GM23338 (cell line): Measurements from ENCODE around the gene TPK1. TPM values are rescaled to one million over a fixed set of nuclear protein-coding genes. Genes with fewer than 3 reads are reported as not detected.

Source experiments
- ATAC-seq: fragments of 200-7000 bp; cut with Tn5 transposase; 3 replicates; pipeline ENCODE4 v1.9.1; 2020
- DNase-seq: peaks from one replicate; pipeline ENCODE4 v3.0.0-alpha.2; 2015; ENCODE audit warnings: low spot score
- H2AFZ ChIP-seq: fragments of 200-600 bp; sonication (generic); 2 replicates; pipeline ENCODE4 v1.8.0; 2016; ENCODE audit warnings: antibody characterized with exemption, mild to moderate bottlenecking, moderate library complexity
- H3F3A ChIP-seq: fragments of 200-600 bp; sonication (generic); replicated peaks from 2 replicates; pipeline ENCODE4 v1.8.0; 2017; ENCODE audit warnings: antibody characterized with exemption, mixed run types, low read depth
- H3K27ac ChIP-seq: fragments of 200-600 bp; sonication (generic); 2 replicates; pipeline ENCODE4 v1.6.1; 2016; ENCODE audit warnings: low read depth
- H3K27me3 ChIP-seq: fragments of 200-600 bp; sonication (generic); 2 replicates; pipeline ENCODE4 v1.8.0; 2016; ENCODE audit warnings: mild to moderate bottlenecking, mixed run types, moderate library complexity; ENCODE audit not compliant: insufficient read depth
- H3K36me3 ChIP-seq: fragments of 200-600 bp; sonication (generic); 2 replicates; pipeline ENCODE4 v1.8.0; 2016; ENCODE audit warnings: mild to moderate bottlenecking; ENCODE audit not compliant: insufficient read depth
- H3K4me1 ChIP-seq: fragments of 200-600 bp; sonication (generic); 2 replicates; pipeline ENCODE4 v1.8.0; 2016; ENCODE audit warnings: mild to moderate bottlenecking, moderate library complexity; ENCODE audit not compliant: insufficient read depth
- H3K4me2 ChIP-seq: fragments of 200-600 bp; sonication (generic); 2 replicates; pipeline ENCODE4 v1.7.1; 2017; ENCODE audit warnings: mixed run types
- H3K4me3 ChIP-seq: fragments of 200-600 bp; sonication (generic); 2 replicates; pipeline ENCODE4 v1.6.1; 2016; ENCODE audit warnings: mixed run types
- H3K79me2 ChIP-seq: fragments of 200-600 bp; sonication (generic); replicated peaks from 2 replicates; pipeline ENCODE4 v1.8.0; 2017; ENCODE audit warnings: mild to moderate bottlenecking; ENCODE audit not compliant: insufficient read depth
- H3K9me2 ChIP-seq: fragments of 200-600 bp; sonication (generic); 2 replicates; pipeline ENCODE4 v1.8.0; 2017; ENCODE audit not compliant: insufficient read depth
- H4K20me1 ChIP-seq: fragments of 200-600 bp; sonication (generic); replicated peaks from 2 replicates; pipeline ENCODE4 v1.8.0; 2017; ENCODE audit warnings: mild to moderate bottlenecking; ENCODE audit not compliant: insufficient read depth
- H3K27ac Mint-ChIP-seq: 2 replicates; pipeline ENCODE4 v1.8.0; 2020; ENCODE audit warnings: inconsistent platforms, mild to moderate bottlenecking, moderate library complexity, mixed read lengths
- H3K27me3 Mint-ChIP-seq: 3 replicates; pipeline ENCODE4 v1.8.0; 2022; ENCODE audit warnings: low read depth, mild to moderate bottlenecking, moderate library complexity, mixed read lengths, inconsistent platforms; ENCODE audit not compliant: insufficient read depth, poor library complexity
- H3K36me3 Mint-ChIP-seq: 3 replicates; pipeline ENCODE4 v1.8.0; 2021; ENCODE audit warnings: low read depth, mild to moderate bottlenecking, inconsistent platforms, moderate library complexity, mixed read lengths
- H3K4me1 Mint-ChIP-seq: 3 replicates; pipeline ENCODE4 v1.8.0; 2020; ENCODE audit warnings: mild to moderate bottlenecking, inconsistent platforms, mixed read lengths
- H3K4me3 Mint-ChIP-seq: 3 replicates; pipeline ENCODE4 v1.8.0; 2021; ENCODE audit warnings: moderate library complexity, mild to moderate bottlenecking, inconsistent platforms, mixed read lengths
- H3K9me3 Mint-ChIP-seq: 3 replicates; pipeline ENCODE4 v1.8.0; 2020; ENCODE audit warnings: moderate library complexity, mild to moderate bottlenecking, inconsistent platforms, mixed read lengths
- CREB1 ChIP-seq: fragments of 250-450 bp; sonication (Bioruptor Pico); IDR thresholded peaks from 2 replicates; pipeline ENCODE4 v1.5.0; 2020; ENCODE audit warnings: low read depth, mild to moderate bottlenecking, moderate library complexity
- CTCF ChIP-seq, 2 experiments: fragments of 200-600 bp in 1 of 2; sonication (generic) in 1 of 2; conservative IDR thresholded peaks; 2 replicates each; pipeline versions ENCODE4 v1.5.1 to v1.6.1; 2016 to 2017; ENCODE audit warnings: antibody characterized with exemption in 2 of 2, low read depth in 2 of 2, mild to moderate bottlenecking in 2 of 2, moderate library complexity in 1 of 2
- ETS1 ChIP-seq: IDR thresholded peaks from 2 replicates; pipeline ENCODE4 v1.6.1; 2016; ENCODE audit warnings: antibody characterized with exemption
- EZH2 ChIP-seq: fragments of 200-600 bp; sonication (generic); IDR thresholded peaks from one replicate; pipeline ENCODE4 v1.8.0; 2017; ENCODE audit warnings: antibody characterized with exemption, mild to moderate bottlenecking, low read depth; ENCODE audit not compliant: unreplicated experiment
- EZH2phosphoT487 ChIP-seq: fragments of 200-600 bp; sonication (generic); IDR thresholded peaks from one replicate; pipeline ENCODE4 v1.8.1; 2018; ENCODE audit warnings: antibody characterized with exemption; ENCODE audit not compliant: unreplicated experiment
- JUNB ChIP-seq: IDR thresholded peaks from one replicate; pipeline ENCODE4 v1.6.1; 2016; ENCODE audit warnings: antibody characterized with exemption; ENCODE audit not compliant: unreplicated experiment
- NANOG ChIP-seq: IDR thresholded peaks from 2 replicates; pipeline ENCODE4 v1.6.1; 2016; ENCODE audit warnings: antibody characterized with exemption, borderline replicate concordance
- POLR2AphosphoS5 ChIP-seq: IDR thresholded peaks from 2 replicates; pipeline ENCODE4 v1.6.1; 2016; ENCODE audit warnings: antibody characterized with exemption, low read depth
- REST ChIP-seq: IDR thresholded peaks from one replicate; pipeline ENCODE4 v1.6.1; 2018; ENCODE audit warnings: antibody characterized with exemption; ENCODE audit not compliant: unreplicated experiment
- STAT1 ChIP-seq: IDR thresholded peaks from one replicate; pipeline ENCODE4 v1.6.1; 2016; ENCODE audit warnings: antibody characterized with exemption; ENCODE audit not compliant: unreplicated experiment
- ZNF114 ChIP-seq: fragments of 250-450 bp; sonication (Bioruptor Pico); IDR thresholded peaks from 2 replicates; pipeline ENCODE4 v1.5.0; 2020; ENCODE audit warnings: mild to moderate bottlenecking, moderate library complexity
- ZNF331 ChIP-seq: fragments of 250-450 bp; sonication (Bioruptor Pico); IDR thresholded peaks from 2 replicates; pipeline ENCODE4 v1.5.0; 2020; ENCODE audit warnings: low read depth, mild to moderate bottlenecking, moderate library complexity
- polyA plus RNA-seq: library from polyadenylated mRNA; unstranded; fragments of >200 nt; fragmentation: Nextera tagmentation; extraction: Ambion mirVana; gene quantifications from 2 replicates; pipeline ENCODE4 v1.2.1, GENCODE V29; 2016
- total RNA-seq: library from RNA; depleted of rRNA; stranded (reverse); fragments of >200 nt; shearing (Covaris generic); gene quantifications from 2 replicates; pipeline ENCODE4 v1.2.3, GENCODE V29; 2014

The TPK1 gene
- total and polyA plus RNA-seq, 2 experiments from 2014 or later = 2.6 to 2.9 TPM

- no peak for TF ChIP-seq ETS1
- TF ChIP-seq EZH2 = no peak
- TF ChIP-seq CREB1 (CRISPR knock-in tag) = no peak
- no peak for TF ChIP-seq POLR2AphosphoS5
- TF ChIP-seq REST = no peak
- TF ChIP-seq JUNB = no peak
- no peak for TF ChIP-seq EZH2phosphoT487
- no peak for TF ChIP-seq NANOG
- no peak for TF ChIP-seq ZNF114
- TF ChIP-seq STAT1 = no peak
Observed at GRCh38 chr7:144588559-144589051, 247.2 kb downstream of the TPK1 start (continued).

GRCh38 chr7:144587701-144588100 lies 248.2 kb downstream of the TPK1 start:
- no peak for DNase-seq
- Histone ChIP-seq H3K4me2 (no peak overlapping the region), H3K4me1 (no peaks in the 10 kb centered on the region), H3K79me2 (no peaks in the 10 kb centered on the region), H3F3A (no peaks in the 10 kb centered on the region), H3K9me2 (no peaks in the 10 kb centered on the region), H2AFZ (no peak overlapping the region), H3K36me3 (no peaks in the 10 kb centered on the region), H3K4me3 (no peak overlapping the region), H3K27ac (no peak overlapping the region), H3K27me3 (no peaks in the 10 kb centered on the region), H4K20me1 (no peaks in the 10 kb centered on the region)
- no peaks in the 10 kb centered on the region for H3K9me3 Mint-ChIP-seq
- no peak overlapping the region for H3K27ac Mint-ChIP-seq
- H3K4me3 Mint-ChIP-seq = no peak overlapping the region
- no peaks in the 10 kb centered on the region for H3K36me3 Mint-ChIP-seq
- no peaks in the 10 kb centered on the region for H3K4me1 Mint-ChIP-seq
- H3K27me3 Mint-ChIP-seq = no peaks in the 10 kb centered on the region
- no peak for ATAC-seq
- TF ChIP-seq EZH2 (no peak), REST (no peak), EZH2phosphoT487 (no peak), ZNF331 (CRISPR knock-in tag) (no peak), CREB1 (CRISPR knock-in tag) (no peak), NANOG (no peak), JUNB (no peak), CTCF (conservative IDR thresholded peaks at IDR 0.05; ENCODE audit: low read depth in 2 of 2) (no peak), ETS1 (no peak), POLR2AphosphoS5 (no peak)
